ENCODE data around the gene DLGAP3. TPM values are rescaled to one million over a fixed set of nuclear protein-coding genes. Genes with fewer than 3 reads are reported as not detected.

The DLGAP3 gene
- total RNA-seq, 1 experiment from 2014 or later: 7.3 TPM

GRCh38 chr1:34927316-34927715 lies 2.1 kb downstream of the DLGAP3 start:
- H3K14ac ChIP-seq (ENCODE audit: insufficient read depth, low read length): no peak overlapping the region
- no peak overlapping the region for H3K18ac ChIP-seq (ENCODE audit: insufficient read length, low read depth, low read length)
- no peak overlapping the region for H3K4me2 ChIP-seq (ENCODE audit: insufficient read depth, insufficient read length, low read length)
- no peak overlapping the region for H2AK5ac ChIP-seq (ENCODE audit: insufficient read length, low read length)
- H3K27ac ChIP-seq (ENCODE audit: insufficient read length, low read depth, low read length): no peak overlapping the region
- peaks cover 7% of the 10 kb centered on the region; the same call in 1 of the 2 replicates for H3K27me3 ChIP-seq (ENCODE audit: insufficient read depth, low read length)
- Mint-ChIP-seq H3K9me3 (no peaks in the 10 kb centered on the region; a peak in 2 of 5 replicates), H3K4me3 (no peak overlapping the region), H3K4me1 (peaks cover 24 to 52% of the 10 kb centered on the region in 2 experiments), H3K36me3 (ENCODE audit: insufficient read depth in 1 of 3, low read depth in 3 of 3) (no peaks in the 10 kb centered on the region), H3K27ac (no peak overlapping the region), H3K27me3 (ENCODE audit: low read depth) (peaks cover 83% of the 10 kb centered on the region)
- peaks cover 6% of the 10 kb centered on the region for H3K4me1 ChIP-seq (ENCODE audit: insufficient read depth, low read length)
- TF ChIP-seq CTCF (conservative IDR thresholded peaks at IDR 0.05): no peak
- no peak overlapping the region for H3K56ac ChIP-seq (ENCODE audit: insufficient read length, low read depth, low read length)
- DNase-seq: no peak
- H3K9ac ChIP-seq (ENCODE audit: extremely low read depth, insufficient read length, low read length): no peak overlapping the region
- H3T11ph ChIP-seq (ENCODE audit: low read length): no peak overlapping the region
- no peak overlapping the region for H3K4ac ChIP-seq (ENCODE audit: low read depth, low read length)
- H2BK120ac ChIP-seq (ENCODE audit: low read depth, low read length, poor library complexity, severe bottlenecking): no peak overlapping the region
- H2AFZ ChIP-seq (ENCODE audit: low read length): no peak overlapping the region
- H2BK20ac ChIP-seq (ENCODE audit: low read depth, low read length, poor library complexity, severe bottlenecking): no peak overlapping the region
- no peak overlapping the region for H4K91ac ChIP-seq (ENCODE audit: insufficient read length, low read depth, low read length)
- WGBS (ENCODE audit: extremely low coverage, insufficient read length, low lambda C conversion rate): no CpG with 5 or more reads among the region's 8 CpGs
- no peak overlapping the region for H4K8ac ChIP-seq (replicated peaks; ENCODE audit: insufficient read length, low read depth, low read length)
- H2BK12ac ChIP-seq (ENCODE audit: insufficient read length, low read depth, low read length): no peak overlapping the region
- no peak overlapping the region for H3K23ac ChIP-seq (ENCODE audit: insufficient read length, low read depth, low read length)
- no peak overlapping the region for H4K5ac ChIP-seq (ENCODE audit: insufficient read length, low read depth, low read length)
- no peak overlapping the region for H2BK5ac ChIP-seq (ENCODE audit: insufficient read length, low read length)
- H2BK15ac ChIP-seq (ENCODE audit: low read depth, low read length): no peak overlapping the region
- peaks cover 4% of the 10 kb centered on the region for H4K20me1 ChIP-seq (ENCODE audit: control insufficient read depth, insufficient read depth, insufficient read length)
- peaks cover 14% of the 10 kb centered on the region for H3K23me2 ChIP-seq (ENCODE audit: insufficient read length, low read depth, low read length, poor library complexity, severe bottlenecking)
- no peaks in the 10 kb centered on the region for H3K9me3 ChIP-seq (ENCODE audit: control insufficient read depth, low read depth, low read length)
- H3K79me2 ChIP-seq (ENCODE audit: insufficient read depth, low read length): peaks cover 2% of the 10 kb centered on the region; the same call in 1 of the 2 replicates
- H3K79me1 ChIP-seq (ENCODE audit: insufficient read depth, low read depth, low read length, poor library complexity, severe bottlenecking): no peaks in the 10 kb centered on the region
